G401.6 (cell line): ENCODE results near the gene ILF2.

ENCODE experiments used
- FAIRE-seq: peaks from 2 replicates; lab custom pipeline; 2012; peaks lifted over from hg19 to GRCh38; lab: Jason Lieb, UNC

Gene ILF2

GRCh38 chr1:153627715-153628626 is 42.8 kb downstream of the ILF2 start, which contains the start of gene S100A1:
Gene S100A1, plus strand, starts transcription at chr1:153628434. Its CDS starts 2,088 bp downstream, at chr1:153630522.
- FAIRE-seq, result no peak

GRCh38 chr1:153626904-153627714 is 43.7 kb downstream of the ILF2 start, which contains the start of gene S100A13:
Gene S100A13, minus strand, starts transcription at chr1:153627505. Its CDS starts 1,033 bp downstream, at chr1:153626472.
- FAIRE-seq, result peak; percentile 95

DNA sequence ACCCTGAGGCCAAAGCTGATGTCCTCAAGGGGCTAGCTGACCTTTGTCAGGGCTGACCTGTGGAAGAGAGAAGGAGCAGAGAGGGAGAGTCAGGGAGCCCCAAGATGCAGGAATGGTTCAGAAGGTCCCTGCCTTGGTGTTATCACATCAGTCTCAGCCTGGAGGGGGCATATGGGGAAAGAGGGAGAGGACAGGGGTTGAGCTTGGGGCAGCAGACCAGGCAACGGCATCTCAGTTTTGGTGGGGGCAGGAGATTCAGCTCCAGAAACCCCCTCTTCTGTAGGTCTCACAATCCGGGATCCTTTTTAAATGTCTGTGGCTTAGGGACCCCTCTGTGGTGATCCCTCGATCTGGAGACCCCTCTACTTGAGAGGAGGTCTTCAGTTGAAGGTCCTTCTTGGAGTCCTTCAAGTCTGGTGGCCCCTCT is 44.3 kb downstream of the ILF2 start:
- no peak for FAIRE-seq

DNA sequence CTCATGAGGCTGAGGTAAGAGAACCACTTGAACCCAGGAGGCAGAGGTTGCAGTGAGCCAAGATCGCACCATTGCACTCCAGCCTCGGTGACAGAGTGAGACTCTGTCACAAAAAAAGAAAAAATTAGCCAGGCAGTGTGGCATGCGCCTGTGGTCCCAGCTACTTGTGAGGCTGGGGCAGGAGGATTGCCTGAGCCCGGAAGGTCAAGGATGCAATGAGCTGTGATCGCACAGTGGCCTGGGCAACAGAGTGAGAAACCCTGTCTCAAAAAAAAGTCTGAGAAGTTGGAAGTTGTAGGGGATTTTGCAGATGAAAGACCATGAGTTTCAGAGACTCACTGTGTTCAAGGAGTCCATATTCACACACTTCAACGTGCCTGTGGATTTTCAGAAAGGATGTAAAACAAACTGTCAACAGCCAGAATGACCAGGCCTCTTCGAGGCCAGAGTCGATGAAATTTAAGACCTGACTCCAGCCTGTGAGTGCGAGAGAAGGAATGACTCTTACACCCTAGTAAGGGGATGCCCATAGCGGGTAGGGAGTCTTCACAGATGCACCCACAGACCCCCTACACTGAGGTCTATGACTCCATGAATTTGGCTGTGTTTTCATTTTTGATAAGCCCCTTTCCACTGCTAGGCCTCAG is 45.7 kb downstream of the ILF2 start:
- FAIRE-seq, result no peak

GRCh38 chr1:153623101-153623500 is 47.7 kb downstream of the ILF2 start:
- no peak for FAIRE-seq

GRCh38 chr1:153619171-153619570 is 51.6 kb downstream of the ILF2 start:
- no peak for FAIRE-seq

- FAIRE-seq, result no peak
These were observed 53.1 kb downstream of the ILF2 start for GRCh38 chr1:153617663-153618062.

DNA sequence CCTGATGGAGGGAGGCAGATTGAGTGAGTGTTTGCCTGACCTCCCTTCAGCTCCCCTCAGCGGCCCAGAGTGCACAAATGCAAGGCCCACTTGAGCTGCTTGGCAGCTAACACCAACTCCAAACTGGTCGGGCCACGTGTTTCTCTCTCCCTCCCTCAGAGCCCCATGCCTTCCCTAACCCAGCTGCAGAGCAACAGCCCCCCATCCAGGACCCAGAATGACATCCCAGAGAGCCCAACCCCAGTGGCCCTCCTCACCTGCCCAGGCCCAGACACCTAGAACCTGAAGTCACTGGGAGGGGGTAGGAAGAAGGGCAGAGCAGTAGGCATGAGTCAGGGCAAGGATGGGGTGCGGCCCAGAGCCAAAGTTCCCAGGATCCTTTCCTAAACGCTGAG is 53.9 kb downstream of the ILF2 start:
- FAIRE-seq, result no peak

GRCh38 chr1:153616144-153616916 is 54.5 kb downstream of the ILF2 start, which contains the start of gene S100A14:
Gene S100A14, minus strand, starts transcription at chr1:153616325. Its CDS starts 467 bp downstream, at chr1:153615858.
- no peak for FAIRE-seq

GRCh38 chr1:153615406-153615805 is 55.4 kb downstream of the ILF2 start:
- FAIRE-seq, result no peak

DNA sequence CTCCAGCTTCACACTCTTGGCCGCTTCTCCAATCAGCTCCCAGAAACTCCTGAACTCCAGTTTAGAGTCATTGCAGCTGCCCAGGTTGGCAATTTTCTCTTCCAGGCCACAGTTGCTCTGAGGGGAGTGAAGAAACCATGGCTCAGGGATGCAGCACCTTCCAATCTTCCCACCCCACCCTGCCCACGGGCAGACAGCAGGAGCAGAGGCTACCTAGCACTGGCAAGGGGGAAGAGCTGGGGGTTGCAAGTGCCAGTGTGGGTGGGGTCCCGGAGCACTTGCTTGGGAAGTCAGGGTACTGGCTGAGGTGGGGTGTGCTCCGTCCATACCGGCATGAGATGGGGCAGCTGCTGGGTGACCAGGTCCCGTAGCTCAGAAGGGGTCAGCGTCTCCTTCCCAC is 55.9 kb downstream of the ILF2 start:
- no peak for FAIRE-seq

DNA sequence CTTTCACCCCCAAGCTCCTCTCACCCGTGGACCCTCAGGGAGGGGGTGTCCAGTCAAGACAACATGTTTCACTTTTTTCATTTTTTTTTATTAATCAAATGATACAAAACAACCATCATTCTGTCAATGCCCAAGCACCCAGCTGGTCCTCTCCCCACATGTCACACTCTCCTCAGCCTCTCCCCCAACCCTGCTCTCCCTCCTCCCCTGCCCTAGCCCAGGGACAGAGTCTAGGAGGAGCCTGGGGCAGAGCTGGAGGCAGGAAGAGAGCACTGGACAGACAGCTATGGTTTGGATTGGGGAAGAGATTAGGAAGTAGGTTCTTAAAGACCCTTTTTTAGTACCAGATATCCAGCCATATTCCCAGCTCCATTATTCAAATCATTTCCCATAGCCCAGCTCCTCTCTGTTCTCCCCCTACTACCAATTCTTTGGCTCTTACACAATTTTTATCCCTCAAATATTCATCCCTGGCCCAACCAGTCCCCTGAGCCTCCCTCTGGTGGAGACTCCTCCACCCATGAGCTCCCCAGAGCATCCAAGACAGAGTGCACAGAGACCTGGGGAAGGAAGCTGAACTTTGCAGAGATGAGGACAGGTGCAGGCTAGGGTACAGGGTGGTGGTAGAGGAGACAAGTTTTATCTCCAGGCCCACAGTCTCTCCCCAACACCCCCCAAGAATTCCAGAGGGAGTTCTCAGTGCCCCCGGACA is 56.4 kb downstream of the ILF2 start:
- FAIRE-seq, result no peak

DNA sequence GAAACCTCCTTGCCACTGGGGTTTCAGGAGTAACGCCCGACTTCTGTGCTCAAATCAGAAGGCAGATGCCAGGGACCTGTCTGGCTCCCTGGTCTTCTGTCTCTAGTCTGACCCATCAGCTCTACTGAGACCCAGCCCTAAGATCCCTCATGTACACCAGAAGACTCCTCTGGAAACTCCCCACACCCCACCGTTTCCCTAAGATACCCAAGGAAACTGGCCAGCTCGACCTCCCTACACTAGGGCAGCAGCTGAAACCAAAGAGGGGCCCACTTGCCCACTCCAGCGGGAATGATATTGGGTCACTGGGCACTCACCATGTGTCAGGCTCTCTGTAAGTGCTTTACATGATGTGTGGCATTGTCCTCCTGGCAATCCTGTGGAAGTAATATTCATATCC is 57.4 kb downstream of the ILF2 start:
- no peak for FAIRE-seq

- no peak for FAIRE-seq
These were observed 58.0 kb downstream of the ILF2 start, which contains the start of gene S100A16 for GRCh38 chr1:153612755-153613331. Gene S100A16, minus strand, starts transcription at chr1:153613137. Its CDS starts 4,986 bp downstream, at chr1:153608151.

GRCh38 chr1:153612111-153612754 is 58.6 kb downstream of the ILF2 start:
- no peak for FAIRE-seq
